Cardiac fibroblast (primary cell): ENCODE measurements around the gene IFI44L.
A peak's percentile ranks its signal among the peaks of the same experiment; 100 is the strongest.

Experiments used
- DNase-seq, 2 donors: peaks; one replicate each; pipeline versions ENCODE4 v3.0.0 to v3.0.0-alpha.2; 2010; ENCODE audit warnings: low read depth in 2 of 2
- H3K4me3 ChIP-seq, 2 donors: replicated peaks in 1 of 2; 1 replicate in 1 of 2; 2 replicates in 1 of 2; pipeline ENCODE4 v1.5.1; 2011; ENCODE audit warnings: low read depth in 2 of 2, low read length in 2 of 2, mild to moderate bottlenecking in 2 of 2, moderate library complexity in 1 of 2
- CTCF ChIP-seq: IDR thresholded peaks from one replicate; pipeline ENCODE4 v1.5.1; 2011; ENCODE audit warnings: low read depth, mild to moderate bottlenecking, low read length, inconsistent platforms

Gene IFI44L

DNA sequence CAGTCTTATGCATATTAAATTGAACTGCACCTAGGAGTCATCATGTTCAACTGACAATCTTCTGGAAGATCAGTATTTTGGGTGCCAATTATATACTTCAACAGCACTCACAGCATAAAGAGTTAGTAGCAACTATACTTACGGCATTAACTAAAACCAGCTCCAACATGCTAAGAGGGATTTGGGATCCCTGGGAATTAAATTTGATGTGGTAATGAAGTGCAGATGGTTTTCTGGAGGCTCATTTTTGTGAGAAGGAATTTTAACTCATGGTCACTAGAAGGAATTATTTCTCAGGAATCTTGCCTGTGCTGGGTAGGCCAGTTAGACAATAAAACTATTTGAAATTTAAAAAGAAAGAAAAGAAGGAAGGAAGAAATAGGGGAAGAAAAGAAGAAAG lies 47.7 kb downstream of the IFI44L start:
- DNase-seq: no peak
- no peak overlapping the region for H3K4me3 ChIP-seq
- TF ChIP-seq CTCF: no peak

- DNase-seq: no peak
- no peak overlapping the region for H3K4me3 ChIP-seq
- TF ChIP-seq CTCF: no peak
Observed at GRCh38 chr1:78668427-78668826, 48.2 kb downstream of the IFI44L start.

GRCh38 chr1:78672428-78672827 lies 52.2 kb downstream of the IFI44L start:
- H3K4me3 ChIP-seq: no peak overlapping the region
- TF ChIP-seq CTCF: no peak
- DNase-seq: no peak

GRCh38 chr1:78673120-78673519 lies 52.9 kb downstream of the IFI44L start:
- H3K4me3 ChIP-seq: no peak overlapping the region
- DNase-seq: no peak
- TF ChIP-seq CTCF: no peak

- peak; percentile 64 for TF ChIP-seq CTCF
- DNase-seq: peak; percentile 86 to 89
- H3K4me3 ChIP-seq: no peak overlapping the region
Observed at GRCh38 chr1:78676347-78676982, 56.2 kb downstream of the IFI44L start.

- TF ChIP-seq CTCF: no peak
- H3K4me3 ChIP-seq: no peak overlapping the region
- no peak for DNase-seq
Observed at GRCh38 chr1:78676993-78677392, 56.7 kb downstream of the IFI44L start.

DNA sequence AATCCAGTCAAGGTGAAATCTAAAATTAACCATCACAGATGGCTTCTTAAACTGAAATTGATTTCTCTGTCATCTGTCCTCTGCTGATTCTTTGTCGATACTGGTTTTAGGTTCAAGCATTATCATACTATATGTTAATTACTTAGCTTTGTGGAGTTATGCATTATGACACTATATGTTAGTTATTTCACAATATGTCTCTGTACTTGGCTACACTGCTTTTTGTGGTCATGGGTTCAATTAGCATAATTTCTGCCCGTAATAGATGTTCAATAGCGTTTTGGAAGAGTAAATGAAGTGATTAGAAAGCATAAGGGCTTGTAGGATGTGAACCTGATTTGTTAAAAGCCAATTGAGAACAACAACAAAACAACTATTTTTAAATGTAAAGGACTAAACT lies 57.5 kb downstream of the IFI44L start:
- H3K4me3 ChIP-seq: no peak overlapping the region
- no peak for TF ChIP-seq CTCF
- no peak for DNase-seq
